B cell (primary cell): ENCODE measurements around the gene RAB5A. TPM values are rescaled to one million over a fixed set of nuclear protein-coding genes. Genes with fewer than 3 reads are reported as not detected.
"Not testable (repeated sequence)": the region's sequence is repeated elsewhere in the genome, so short reads cannot be mapped to it uniquely, and the experiment has no call there.

Experiments used
- ATAC-seq: fragments of 200-7000 bp; cut with Tn5 transposase; one replicate; pipeline ENCODE4 v1.10.0; 2021; ENCODE audit warnings: low read depth, mild to moderate bottlenecking, moderate number of reproducible peaks, moderate library complexity
- CTCF ChIA-PET: fragments of 350-600 bp; sonication (Branson Sonifier 250); formaldehyde crosslinking; loops from one replicate; lab custom pipeline; 2021; ENCODE audit warnings: antibody characterized with exemption, inconsistent platforms; lab: Charles Lee
- POLR2A ChIA-PET: fragments of 350-600 bp; sonication (Branson Sonifier 250); formaldehyde crosslinking; loops from one replicate; lab custom pipeline; 2021; ENCODE audit warnings: antibody characterized with exemption; lab: Charles Lee
- DNase-seq: peaks from one replicate; pipeline ENCODE4 v3.0.0; 2013
- H2AFZ ChIP-seq: 2 replicates; pipeline ENCODE4 v1.6.1; 2012; ENCODE audit warnings: mild to moderate bottlenecking, low read depth, low read length; ENCODE audit not compliant: insufficient read depth, poor library complexity, severe bottlenecking
- H3K27ac ChIP-seq, 2 donors: 1 replicate in 1 of 2; 2 replicates in 1 of 2; pipeline ENCODE4 v1.5.1; 2012 to 2013; ENCODE audit warnings: low read length in 2 of 2, mild to moderate bottlenecking in 2 of 2, moderate library complexity in 1 of 2
- H3K27me3 ChIP-seq, 4 experiments: fragments of 200-600 bp in 1 of 4; sonication (generic) in 1 of 4; replicated peaks in 1 of 4; 1 replicate in 2 of 4; 2 replicates in 2 of 4; pipeline versions ENCODE4 v1.6.1 to v1.7.0; 2013 to 2016; ENCODE audit warnings: low read length in 3 of 4, mild to moderate bottlenecking in 2 of 4, mixed read lengths in 1 of 4, moderate library complexity in 1 of 4; ENCODE audit not compliant: insufficient read depth in 4 of 4, control insufficient read depth in 3 of 4; ENCODE audit errors: control extremely low read depth in 1 of 4
- H3K36me3 ChIP-seq, 2 experiments: replicated peaks in 1 of 2; 1 replicate in 1 of 2; 2 replicates in 1 of 2; pipeline versions ENCODE4 v1.6.1 to v1.7.1; 2013; ENCODE audit warnings: low read length in 1 of 2; ENCODE audit not compliant: insufficient read depth in 2 of 2, control insufficient read depth in 1 of 2; ENCODE audit errors: control extremely low read depth in 1 of 2, extremely low read depth in 1 of 2
- H3K4me1 ChIP-seq, 2 donors: fragments of 200-600 bp in 1 of 2; sonication (generic) in 1 of 2; 1 replicate in 1 of 2; 2 replicates in 1 of 2; pipeline versions ENCODE4 v1.5.1 to v1.6.1; 2013 to 2017; ENCODE audit warnings: low read length in 2 of 2; ENCODE audit not compliant: control insufficient read depth in 2 of 2, insufficient read depth in 2 of 2
- H3K4me2 ChIP-seq: replicated peaks from 2 replicates; pipeline ENCODE3; 2012; ENCODE audit warnings: mild to moderate bottlenecking, low read depth, low read length; ENCODE audit not compliant: poor library complexity, severe bottlenecking
- H3K4me3 ChIP-seq, 5 experiments: fragments of 200-600 bp in 1 of 5; sonication (generic) in 1 of 5; 1 replicate in 3 of 5; 2 replicates in 2 of 5; pipeline versions ENCODE4 v1.5.1 to v1.7.0; 2011 to 2016; ENCODE audit warnings: low read length in 4 of 5, mild to moderate bottlenecking in 4 of 5, low read depth in 2 of 5, control low read depth in 1 of 5, moderate library complexity in 1 of 5; ENCODE audit not compliant: insufficient read depth in 1 of 5; ENCODE audit errors: control extremely low read depth in 1 of 5, extremely low read depth in 1 of 5
- H3K79me2 ChIP-seq: fragments of 200-600 bp; sonication (generic); one replicate; pipeline ENCODE4 v1.6.0; 2016; ENCODE audit warnings: low read length; ENCODE audit not compliant: control insufficient read depth, insufficient read depth
- H3K9ac ChIP-seq: fragments of 200-600 bp; sonication (generic); 2 replicates; pipeline ENCODE4 v1.6.1; 2017; ENCODE audit warnings: mild to moderate bottlenecking, low read length, moderate library complexity
- H3K9me3 ChIP-seq, 3 donors: one replicate each; pipeline versions ENCODE4 v1.6.1 to v1.7.1; 2013; ENCODE audit warnings: low read length in 2 of 3; ENCODE audit not compliant: control insufficient read depth in 2 of 3, insufficient read depth in 1 of 3; ENCODE audit errors: control extremely low read depth in 1 of 3
- H4K20me1 ChIP-seq: 2 replicates; pipeline ENCODE4 v1.6.0; 2012; ENCODE audit warnings: mild to moderate bottlenecking, low read length; ENCODE audit not compliant: insufficient read depth, control insufficient read depth, poor library complexity, severe bottlenecking
- H3K27ac Mint-ChIP-seq: one replicate; pipeline ENCODE4 v1.8.0; 2021; ENCODE audit warnings: mixed read lengths
- H3K27me3 Mint-ChIP-seq: one replicate; pipeline ENCODE4 v1.8.0; 2021; ENCODE audit warnings: mixed read lengths
- H3K4me1 Mint-ChIP-seq: one replicate; pipeline ENCODE4 v1.8.0; 2021; ENCODE audit warnings: mixed read lengths
- H3K4me3 Mint-ChIP-seq: one replicate; pipeline ENCODE4 v1.8.0; 2021; ENCODE audit warnings: mixed read lengths
- H3K9me3 Mint-ChIP-seq: one replicate; pipeline ENCODE4 v1.8.0; 2022; ENCODE audit warnings: mixed read lengths; ENCODE audit not compliant: insufficient read depth
- EZH2 ChIP-seq: IDR thresholded peaks from 2 replicates; pipeline ENCODE4 v1.6.1; 2012; ENCODE audit warnings: borderline replicate concordance, low read depth, mild to moderate bottlenecking, moderate library complexity, low read length; ENCODE audit not compliant: insufficient read depth, poor library complexity, severe bottlenecking
- WGBS: methylation state at CpG from one replicate; pipeline ENCODE4 v1.1.5; 2013; ENCODE audit warnings: missing lambda C conversion rate; ENCODE audit not compliant: insufficient coverage; 5-methylcytosine and 5-hydroxymethylcytosine counted together
- intact Hi-C: fragments of 100-400 bp; cut with micrococcal nuclease; formaldehyde crosslinking; loops from one replicate; pipeline ENCODE4 v1.10.0; 2022
- polyA plus RNA-seq: library from polyadenylated mRNA; depleted of rRNA; stranded (reverse); fragments of >200 nt; gene quantifications from 2 replicates; pipeline ENCODE4 v1.2.3, GENCODE V29; 2012
- total RNA-seq, 2 donors: library from RNA; stranded (reverse); fragments of 120-200 nt in 1 of 2; gene quantifications; 1 replicate in 1 of 2; 2 replicates in 1 of 2; pipeline versions ENCODE4 v1.2.3 to v1.2.4, GENCODE V29; 2013 to 2022
- TF ChIP-seq, protein P1 (sequence below): fragments of 200-600 bp; IDR thresholded peaks from one replicate; pipeline ENCODE4 v1.8.0; 2022; ENCODE audit warnings: antibody characterized with exemption, mild to moderate bottlenecking

RAB5A gene
- total and polyA plus RNA-seq, 2 donors (not counting 1 experiment from before 2014, with no cell fraction given) = 21.7 to 59.4 TPM

DNA sequence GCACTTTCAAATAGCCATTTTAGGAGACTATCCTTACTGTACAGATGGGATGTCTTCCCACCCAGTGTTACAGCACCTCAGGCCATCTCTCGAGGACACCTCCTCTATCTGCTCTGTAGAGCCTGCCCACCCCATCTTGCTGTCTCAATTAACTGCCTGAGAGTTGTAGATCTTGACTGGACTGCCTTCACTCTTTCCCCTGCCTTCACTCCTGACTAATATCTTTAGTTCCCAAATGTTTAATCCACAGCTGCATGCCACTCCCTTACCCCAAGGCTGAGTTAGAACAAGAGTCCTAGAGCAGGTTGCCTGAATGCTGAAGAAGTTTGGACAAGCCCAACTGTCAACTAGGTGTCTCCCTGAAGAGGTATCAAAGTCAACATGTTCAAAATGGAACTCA, 66.5 kb downstream of the RAB5A start:
- intact Hi-C loops = no loop called here
- no peak for ATAC-seq
- H3K4me3 Mint-ChIP-seq = no peak overlapping the region
- Histone ChIP-seq H3K36me3 (no peaks in the 10 kb centered on the region), H3K4me2 (no peak overlapping the region), H3K27me3 (no peaks in the 10 kb centered on the region), H3K4me3 (no peak overlapping the region), H3K9ac (no peak overlapping the region), H3K79me2 (no peaks in the 10 kb centered on the region), H4K20me1 (no peaks in the 10 kb centered on the region), H3K4me1 (no peaks in the 10 kb centered on the region), H3K27ac (no peak overlapping the region), H2AFZ (no peak overlapping the region), H3K9me3 (no peaks in the 10 kb centered on the region)
- DNase-seq = no peak
- no peaks in the 10 kb centered on the region for H3K27me3 Mint-ChIP-seq
- H3K27ac Mint-ChIP-seq = no peak overlapping the region
- 100% methylated on average over 1 of the region's 1 CpG for WGBS
- no peaks in the 10 kb centered on the region for H3K4me1 Mint-ChIP-seq
- TF ChIP-seq EZH2 = no peak
- TF ChIP-seq, protein P1, sequence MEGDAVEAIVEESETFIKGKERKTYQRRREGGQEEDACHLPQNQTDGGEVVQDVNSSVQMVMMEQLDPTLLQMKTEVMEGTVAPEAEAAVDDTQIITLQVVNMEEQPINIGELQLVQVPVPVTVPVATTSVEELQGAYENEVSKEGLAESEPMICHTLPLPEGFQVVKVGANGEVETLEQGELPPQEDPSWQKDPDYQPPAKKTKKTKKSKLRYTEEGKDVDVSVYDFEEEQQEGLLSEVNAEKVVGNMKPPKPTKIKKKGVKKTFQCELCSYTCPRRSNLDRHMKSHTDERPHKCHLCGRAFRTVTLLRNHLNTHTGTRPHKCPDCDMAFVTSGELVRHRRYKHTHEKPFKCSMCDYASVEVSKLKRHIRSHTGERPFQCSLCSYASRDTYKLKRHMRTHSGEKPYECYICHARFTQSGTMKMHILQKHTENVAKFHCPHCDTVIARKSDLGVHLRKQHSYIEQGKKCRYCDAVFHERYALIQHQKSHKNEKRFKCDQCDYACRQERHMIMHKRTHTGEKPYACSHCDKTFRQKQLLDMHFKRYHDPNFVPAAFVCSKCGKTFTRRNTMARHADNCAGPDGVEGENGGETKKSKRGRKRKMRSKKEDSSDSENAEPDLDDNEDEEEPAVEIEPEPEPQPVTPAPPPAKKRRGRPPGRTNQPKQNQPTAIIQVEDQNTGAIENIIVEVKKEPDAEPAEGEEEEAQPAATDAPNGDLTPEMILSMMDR = no peak
- CTCF ChIA-PET = no interaction called here
- no peaks in the 10 kb centered on the region for H3K9me3 Mint-ChIP-seq
- POLR2A ChIA-PET = no interaction called here

DNA sequence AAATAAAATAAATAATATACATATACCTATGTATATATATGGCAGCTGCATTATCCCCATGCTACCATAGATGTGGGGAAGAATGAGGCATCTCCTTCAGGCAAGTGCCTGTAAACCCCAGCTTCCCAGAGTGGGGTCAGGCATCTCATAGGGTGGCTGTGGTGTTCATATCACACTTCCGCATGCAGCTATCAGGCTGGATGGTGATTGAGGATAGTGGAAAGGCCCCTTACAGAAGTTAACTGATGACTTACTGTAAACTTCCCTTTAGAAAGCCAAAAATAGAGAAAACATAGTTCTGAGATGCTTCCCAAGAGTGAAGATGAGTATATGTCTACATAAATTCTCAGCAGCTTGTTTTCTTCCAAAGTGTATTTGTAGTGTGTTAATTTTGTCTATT, 68.6 kb downstream of the RAB5A start:
- no peak overlapping the region for H3K4me2 ChIP-seq
- ATAC-seq = no peak
- ChIA-PET POLR2A (no interaction called here), CTCF (interaction anchor here (0.8 kb wide), 1 partner anchor 69 kb away, joined by 3 read pairs; no protein-coding TSS in a partner anchor)
- no peaks in the 10 kb centered on the region for H3K9me3 ChIP-seq
- H3K9ac ChIP-seq = no peak overlapping the region
- H3K36me3 ChIP-seq = no peaks in the 10 kb centered on the region
- TF ChIP-seq, protein P1 = no peak
- no peak for TF ChIP-seq EZH2
- Mint-ChIP-seq H3K4me3 (no peak overlapping the region), H3K27me3 (no peaks in the 10 kb centered on the region), H3K27ac (no peak overlapping the region), H3K9me3 (no peaks in the 10 kb centered on the region), H3K4me1 (no peaks in the 10 kb centered on the region)
- H3K27ac ChIP-seq = no peak overlapping the region
- WGBS = no CpG with 5 or more reads among the region's 1 CpG
- no peaks in the 10 kb centered on the region for H3K79me2 ChIP-seq
- intact Hi-C loops = no loop called here
- no peaks in the 10 kb centered on the region for H3K4me1 ChIP-seq
- H3K27me3 ChIP-seq = no peaks in the 10 kb centered on the region
- no peak overlapping the region for H3K4me3 ChIP-seq
- DNase-seq = no peak
- no peaks in the 10 kb centered on the region for H4K20me1 ChIP-seq
- no peak overlapping the region for H2AFZ ChIP-seq

DNA sequence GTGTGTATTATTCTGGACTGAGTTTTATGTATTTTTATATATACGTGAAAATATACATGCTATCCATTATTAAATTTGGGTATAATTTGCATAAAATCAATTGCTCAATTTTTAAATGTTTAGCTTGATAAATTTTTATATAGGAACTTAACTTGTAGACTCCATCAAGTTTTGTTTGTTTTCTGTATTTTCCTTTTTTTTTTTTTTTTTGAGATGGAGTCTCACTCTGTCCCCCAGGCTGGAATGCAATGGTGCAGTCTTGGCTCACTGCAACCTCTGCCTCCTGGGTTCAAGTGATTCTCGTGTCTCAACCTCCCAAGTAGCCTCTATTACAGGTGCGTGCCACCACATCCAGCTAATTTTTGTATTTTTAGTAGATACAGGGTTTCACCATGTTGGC, 69.2 kb downstream of the RAB5A start:
- H3K4me2 ChIP-seq, H3K27ac Mint-ChIP-seq, H3K27me3 ChIP-seq, H4K20me1 ChIP-seq, H2AFZ ChIP-seq, H3K4me3 ChIP-seq, intact Hi-C loops, H3K4me1 ChIP-seq, H3K36me3 ChIP-seq, H3K9ac ChIP-seq, H3K9me3 Mint-ChIP-seq, POLR2A ChIA-PET, H3K27me3 Mint-ChIP-seq, H3K27ac ChIP-seq, H3K9me3 ChIP-seq, H3K79me2 ChIP-seq, ATAC-seq, H3K4me3 Mint-ChIP-seq, H3K4me1 Mint-ChIP-seq, DNase-seq: not testable (repeated sequence)
- CTCF ChIA-PET = interaction anchor here (0.8 kb wide), 1 partner anchor 68 kb away, joined by 3 read pairs; no protein-coding TSS in a partner anchor
- WGBS = no CpG with 5 or more reads among the region's 3 CpGs
